ENCODE results near the gene ATRX.
A peak's percentile ranks its signal among the peaks of the same experiment; 100 is the strongest.

Gene ATRX

DNA sequence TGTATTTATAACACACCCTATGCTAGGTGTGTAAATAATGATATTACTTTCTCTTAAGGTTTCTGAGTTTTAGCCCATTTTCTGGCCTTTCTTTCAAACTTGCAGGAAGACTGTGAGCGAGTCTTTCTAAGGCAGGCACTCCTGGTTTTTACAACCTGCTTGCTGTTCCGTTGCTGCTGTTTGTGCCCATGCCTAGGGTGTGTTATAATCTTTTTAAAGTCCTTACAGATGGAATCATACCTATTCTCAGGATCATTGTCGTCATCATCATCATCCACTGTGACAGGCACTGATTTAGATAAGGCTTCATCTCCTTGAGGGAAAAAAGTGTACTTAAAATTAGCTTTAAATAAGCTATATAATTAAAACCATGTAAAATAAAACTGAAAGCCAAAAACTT is 110.0 kb downstream of the ATRX start:
- H3K4me3 ChIP-seq (ENCODE audit: low read depth, low read length): no peak overlapping the region
- DNase-seq (ENCODE audit: low read depth, low spot score): no peak
- TF ChIP-seq, protein P1, sequence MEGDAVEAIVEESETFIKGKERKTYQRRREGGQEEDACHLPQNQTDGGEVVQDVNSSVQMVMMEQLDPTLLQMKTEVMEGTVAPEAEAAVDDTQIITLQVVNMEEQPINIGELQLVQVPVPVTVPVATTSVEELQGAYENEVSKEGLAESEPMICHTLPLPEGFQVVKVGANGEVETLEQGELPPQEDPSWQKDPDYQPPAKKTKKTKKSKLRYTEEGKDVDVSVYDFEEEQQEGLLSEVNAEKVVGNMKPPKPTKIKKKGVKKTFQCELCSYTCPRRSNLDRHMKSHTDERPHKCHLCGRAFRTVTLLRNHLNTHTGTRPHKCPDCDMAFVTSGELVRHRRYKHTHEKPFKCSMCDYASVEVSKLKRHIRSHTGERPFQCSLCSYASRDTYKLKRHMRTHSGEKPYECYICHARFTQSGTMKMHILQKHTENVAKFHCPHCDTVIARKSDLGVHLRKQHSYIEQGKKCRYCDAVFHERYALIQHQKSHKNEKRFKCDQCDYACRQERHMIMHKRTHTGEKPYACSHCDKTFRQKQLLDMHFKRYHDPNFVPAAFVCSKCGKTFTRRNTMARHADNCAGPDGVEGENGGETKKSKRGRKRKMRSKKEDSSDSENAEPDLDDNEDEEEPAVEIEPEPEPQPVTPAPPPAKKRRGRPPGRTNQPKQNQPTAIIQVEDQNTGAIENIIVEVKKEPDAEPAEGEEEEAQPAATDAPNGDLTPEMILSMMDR (IDR thresholded peaks at IDR 0.05; ENCODE audit: low read depth, low read length): no peak
- in situ Hi-C loops (cut with HindIII; ENCODE audit: low sequenced_read_pairs): no loop called here

DNA sequence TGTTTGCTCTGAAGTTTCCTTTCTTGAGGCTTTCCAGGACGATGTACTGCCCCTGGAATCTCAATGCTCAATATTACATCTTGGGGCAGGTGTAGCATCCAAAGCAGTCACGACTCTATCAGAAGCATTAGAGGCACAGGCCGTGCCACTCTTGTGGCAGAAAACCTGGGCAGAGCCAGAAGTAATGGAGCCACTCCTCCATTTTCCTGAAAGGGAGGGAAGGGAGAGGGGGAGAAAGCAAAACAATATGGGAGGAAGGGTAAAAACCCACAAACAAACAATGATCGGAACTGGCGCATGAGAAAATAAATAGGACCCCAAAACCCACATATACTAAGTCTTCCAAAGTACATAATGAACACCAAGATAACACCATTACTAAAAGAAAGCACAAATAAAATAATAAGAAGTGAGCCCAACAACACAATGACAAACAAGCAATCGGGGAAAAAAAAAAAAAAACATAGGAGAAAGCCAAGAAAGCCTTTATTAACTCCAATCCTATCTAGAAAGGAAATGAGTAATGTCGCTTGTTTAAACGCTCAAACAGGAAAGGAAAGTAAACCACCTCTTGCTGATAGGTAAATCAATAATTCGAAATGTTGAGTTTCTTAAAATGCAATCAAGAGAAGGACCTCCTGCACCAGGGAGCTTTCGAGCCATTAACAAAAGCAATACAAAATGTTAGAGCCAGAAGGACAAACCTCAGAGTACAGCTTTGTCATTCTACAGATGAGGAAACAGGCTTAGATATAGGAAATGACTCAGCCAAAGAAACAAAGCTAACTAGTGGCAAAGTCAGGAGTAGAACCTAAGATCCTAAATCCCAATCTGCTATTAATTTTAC is 117.4 kb downstream of the ATRX start:
- peak; percentile 47 for DNase-seq (ENCODE audit: low read depth, low spot score)
- TF ChIP-seq, protein P1 (IDR thresholded peaks at IDR 0.05; ENCODE audit: low read depth, low read length): no peak
- in situ Hi-C loops (cut with HindIII; ENCODE audit: low sequenced_read_pairs): no loop called here
- H3K4me3 ChIP-seq (ENCODE audit: low read depth, low read length): no peak overlapping the region

- DNase-seq (ENCODE audit: low read depth, low spot score): no peak
- TF ChIP-seq, protein P1 (IDR thresholded peaks at IDR 0.05; ENCODE audit: low read depth, low read length): no peak
- H3K4me3 ChIP-seq (ENCODE audit: low read depth, low read length): no peak overlapping the region
- in situ Hi-C loops (cut with HindIII; ENCODE audit: low sequenced_read_pairs): no loop called here
Observed at GRCh38 chrX:77658886-77659285, 127.1 kb downstream of the ATRX start.

DNA sequence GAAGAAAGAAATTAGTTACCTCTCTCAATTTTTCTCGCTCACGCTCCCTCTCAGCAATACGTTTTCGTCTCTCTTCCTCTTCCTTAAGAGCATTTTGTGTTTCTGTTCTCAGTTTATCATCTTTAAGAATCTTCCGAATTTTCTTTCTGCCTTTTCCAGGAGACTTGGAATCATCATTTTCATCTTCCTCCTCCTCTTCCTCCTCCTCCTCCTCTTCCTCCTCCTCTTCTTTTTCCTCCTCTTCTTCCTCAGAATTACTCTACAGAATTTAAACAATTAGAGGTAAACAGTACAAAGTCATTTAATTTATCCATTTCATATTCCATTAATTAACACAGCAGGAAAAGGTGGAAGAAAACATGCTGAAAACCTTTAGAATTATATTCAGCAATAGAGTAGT is 133.9 kb downstream of the ATRX start:
- TF ChIP-seq, protein P1 (IDR thresholded peaks at IDR 0.05; ENCODE audit: low read depth, low read length): no peak
- no peak for DNase-seq (ENCODE audit: low read depth, low spot score)
- in situ Hi-C loops (cut with HindIII; ENCODE audit: low sequenced_read_pairs): no loop called here
- H3K4me3 ChIP-seq (ENCODE audit: low read depth, low read length): no peak overlapping the region

DNA sequence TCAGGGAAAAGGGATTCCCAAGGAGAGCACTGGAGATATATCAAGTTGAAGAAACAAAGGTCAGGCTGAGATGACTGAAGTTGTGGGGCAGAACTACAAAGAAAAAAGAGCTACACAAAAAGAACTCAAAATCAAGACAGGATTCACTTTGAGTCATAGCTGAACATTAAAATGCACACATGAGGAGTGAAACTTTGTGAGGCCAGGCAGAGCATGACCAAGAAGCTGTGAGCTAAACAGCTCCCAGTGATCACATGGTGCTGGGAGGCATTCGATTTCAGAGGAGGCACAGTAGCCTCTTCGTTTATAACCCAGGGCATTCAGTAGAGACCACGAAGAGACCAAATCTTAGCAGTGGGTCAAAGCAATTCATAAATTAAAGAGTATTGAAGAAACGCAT is 145.3 kb downstream of the ATRX start:
- no peak overlapping the region for H3K4me3 ChIP-seq (ENCODE audit: low read depth, low read length)
- TF ChIP-seq, protein P1 (IDR thresholded peaks at IDR 0.05; ENCODE audit: low read depth, low read length): no peak
- no peak for DNase-seq (ENCODE audit: low read depth, low spot score)
- in situ Hi-C loops (cut with HindIII; ENCODE audit: low sequenced_read_pairs): no loop called here

DNA sequence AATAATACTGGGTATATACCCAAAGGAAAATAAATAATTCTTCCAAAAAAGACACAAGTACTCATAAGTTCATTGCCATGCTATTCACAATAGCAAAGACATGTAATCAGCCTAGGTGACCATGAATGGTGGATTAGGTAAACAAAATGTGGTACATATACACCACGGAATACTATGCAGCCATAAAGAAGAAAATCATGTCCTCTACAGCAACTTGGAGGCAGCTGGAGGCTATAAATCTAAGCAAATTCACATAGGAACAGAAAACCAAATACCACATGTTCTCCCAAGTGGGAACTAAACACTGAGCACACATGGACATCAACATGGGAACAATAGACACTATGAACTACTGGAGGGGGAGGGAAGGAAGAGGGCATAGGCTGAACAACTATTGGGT is 146.2 kb downstream of the ATRX start:
- no peak for DNase-seq (ENCODE audit: low read depth, low spot score)
- in situ Hi-C loops (cut with HindIII; ENCODE audit: low sequenced_read_pairs): no loop called here
- TF ChIP-seq, protein P1 (IDR thresholded peaks at IDR 0.05; ENCODE audit: low read depth, low read length): no peak
- H3K4me3 ChIP-seq (ENCODE audit: low read depth, low read length): no peak overlapping the region
